ENCODE data around the gene SMAP1. TPM values are rescaled to one million over a fixed set of nuclear protein-coding genes. Genes with fewer than 3 reads are reported as not detected.

SMAP1 gene
- total and polyA plus RNA-seq, 9 of the 15 experiments (the other 6 are each of a cell fraction or from before 2014, with no cell fraction given), result 11.4 to 26.4 (median 15.5) TPM

DNA sequence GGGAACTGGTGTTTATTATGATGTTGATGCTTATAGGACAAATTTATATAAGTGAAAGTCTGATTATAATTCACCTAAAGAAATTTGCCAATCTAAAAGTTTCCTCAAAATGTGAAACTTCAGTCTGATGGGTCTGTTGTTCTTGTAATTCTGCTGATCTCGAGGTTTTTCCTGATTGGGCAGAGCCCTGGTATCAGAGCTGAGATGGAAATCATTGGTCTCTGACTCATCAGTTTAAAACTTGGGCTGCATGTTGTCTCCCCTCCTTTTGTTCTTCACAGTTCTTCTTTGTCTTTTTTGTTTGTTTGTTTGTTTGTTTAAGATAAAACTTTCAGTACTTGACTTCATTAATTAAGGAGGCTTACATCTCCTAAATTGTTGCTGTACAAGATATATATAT, 5.9 kb downstream of the SMAP1 start:
- no TSS peak for BruUV-seq (replicated peaks)
- in situ Hi-C loops (cut with MboI), result no loop called here
- peak; percentile 56; the same call in 1 of the 3 replicates for ATAC-seq

More for the DNA sequence above, 5.9 kb downstream of the SMAP1 start:
- Histone ChIP-seq H3K79me2 (ENCODE audit: control insufficient read depth, insufficient read depth, low read length) (peaks cover 37% of the 10 kb centered on the region), H3K4me2 (ENCODE audit: insufficient read depth, low read length) (no peak overlapping the region), H3K9ac (ENCODE audit: insufficient read depth in 1 of 2, low read depth in 2 of 2, low read length in 2 of 2) (no peak overlapping the region), H2AFZ (ENCODE audit: low read depth, low read length) (no peak overlapping the region), H3K27ac (ENCODE audit: extremely low read depth, low read depth, low read length) (no peak overlapping the region), H3K4me1 (replicated peaks in 1 of 2; ENCODE audit: control insufficient read depth in 2 of 2, insufficient read depth in 2 of 2, low read length in 2 of 2) (peaks cover 0 to 10% of the 10 kb centered on the region in 2 experiments; a peak in 2 of 5 replicates), H3K36me3 (ENCODE audit: control insufficient read depth, insufficient read depth, low read length) (no peaks in the 10 kb centered on the region), H3K4me3 (no peak overlapping the region), H3K9me3 (replicated peaks; ENCODE audit: control insufficient read depth, insufficient read depth, low read depth, low read length) (no peaks in the 10 kb centered on the region), H3K27me3 (ENCODE audit: control insufficient read depth in 2 of 2, insufficient read depth in 2 of 2, low read length in 2 of 2) (no peaks in the 10 kb centered on the region), H3K9me1 (ENCODE audit: control insufficient read depth, insufficient read depth, low read length) (no peaks in the 10 kb centered on the region), H4K20me1 (replicated peaks; ENCODE audit: control insufficient read depth, insufficient read depth, low read length) (0 out of 2 replicates have a peak, but pooled peaks cover 4% of the 10 kb centered on the region)
- ChIA-PET CTCF (ENCODE audit: low intra/inter-chr PET ratio) (no interaction called here), POLR2A (interaction anchor here (2.1 kb wide), 1 partner anchor 13 kb away, joined by 9 read pairs; no protein-coding TSS in a partner anchor)
- FAIRE-seq (peak; percentile 35), DNase-seq (ENCODE audit: extremely low read depth in 1 of 4, low spot score in 3 of 4) (peak in 3 of 4 experiments; percentile 13 to 37 (median 29))
- intact Hi-C loops (cut with micrococcal nuclease), result no loop called here
- TF ChIP-seq MAFF (IDR thresholded peaks at IDR 0.05; ENCODE audit: low read length), result peak; percentile 74; the same call in 1 of the 2 replicates
- no peak for TF ChIP-seq CBX3 (IDR thresholded peaks at IDR 0.05; ENCODE audit: borderline replicate concordance in 1 of 2, low read length in 2 of 2)
- 0 out of 2 replicates have a peak, but pooled peaks have one; percentile 30 for TF ChIP-seq SMARCE1 (IDR thresholded peaks at IDR 0.05)
- 0 out of 2 replicates have a peak, but pooled peaks have one; percentile 30 for TF ChIP-seq SMARCA4 (IDR thresholded peaks at IDR 0.05)
- TF ChIP-seq NFE2 (IDR thresholded peaks at IDR 0.05; ENCODE audit: low read depth), result peak; percentile 50; the same call in 1 of the 2 replicates
- peak; percentile 92 for TF ChIP-seq MAFG (tag; conservative IDR thresholded peaks at IDR 0.05)
- peak; percentile 79 for TF ChIP-seq FOSL1 (tag; conservative IDR thresholded peaks at IDR 0.05)
- no peak for TF ChIP-seq NR2C2 (CRISPR knock-in tag; IDR thresholded peaks at IDR 0.05)
- no peak for TF ChIP-seq NR2C2 (tag; IDR thresholded peaks at IDR 0.05)
- TF ChIP-seq, protein P1, sequence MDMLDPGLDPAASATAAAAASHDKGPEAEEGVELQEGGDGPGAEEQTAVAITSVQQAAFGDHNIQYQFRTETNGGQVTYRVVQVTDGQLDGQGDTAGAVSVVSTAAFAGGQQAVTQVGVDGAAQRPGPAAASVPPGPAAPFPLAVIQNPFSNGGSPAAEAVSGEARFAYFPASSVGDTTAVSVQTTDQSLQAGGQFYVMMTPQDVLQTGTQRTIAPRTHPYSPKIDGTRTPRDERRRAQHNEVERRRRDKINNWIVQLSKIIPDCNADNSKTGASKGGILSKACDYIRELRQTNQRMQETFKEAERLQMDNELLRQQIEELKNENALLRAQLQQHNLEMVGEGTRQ (CRISPR knock-in tag; IDR thresholded peaks at IDR 0.05), result no peak
- TF ChIP-seq MAFK (IDR thresholded peaks at IDR 0.05; ENCODE audit: low read length), result peak; percentile 74
- peak; percentile 48; the same call in 1 of the 2 replicates for TF ChIP-seq SOX6 (IDR thresholded peaks at IDR 0.05)
- TF ChIP-seq DPF2 (IDR thresholded peaks at IDR 0.05), result peak; percentile 32; the same call in 1 of the 2 replicates
- TF ChIP-seq EP300 (IDR thresholded peaks at IDR 0.05; ENCODE audit: low read length), result no peak
- TF ChIP-seq ZNF561 (CRISPR knock-in tag; conservative IDR thresholded peaks at IDR 0.05), result no peak
- peak; percentile 95 for TF ChIP-seq ZNF316 (IDR thresholded peaks at IDR 0.05)
- peak; percentile 78 for TF ChIP-seq JUND (IDR thresholded peaks at IDR 0.05; ENCODE audit: borderline replicate concordance, low read depth, low read length)
- peak; percentile 67; the same call in 2 of the 3 replicates for TF ChIP-seq JUND (tag; IDR thresholded peaks at IDR 0.05; ENCODE audit: borderline replicate concordance, low read depth, low read length)
- peak; percentile 93 for TF ChIP-seq C11orf30 (IDR thresholded peaks at IDR 0.05; ENCODE audit: low read depth)
- TF ChIP-seq, protein P2, sequence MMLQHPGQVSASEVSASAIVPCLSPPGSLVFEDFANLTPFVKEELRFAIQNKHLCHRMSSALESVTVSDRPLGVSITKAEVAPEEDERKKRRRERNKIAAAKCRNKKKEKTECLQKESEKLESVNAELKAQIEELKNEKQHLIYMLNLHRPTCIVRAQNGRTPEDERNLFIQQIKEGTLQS (IDR thresholded peaks at IDR 0.05), result peak; percentile 55; the same call in 1 of the 2 replicates
- TF ChIP-seq, protein P2 (CRISPR knock-in tag; conservative IDR thresholded peaks at IDR 0.05), result no peak
- TF ChIP-seq KDM2B (CRISPR knock-in tag; IDR thresholded peaks at IDR 0.05), result no peak
- TF ChIP-seq ARID1B (IDR thresholded peaks at IDR 0.05), result peak; percentile 30; the same call in 1 of the 2 replicates
- no peak for TF ChIP-seq ZNF124 (CRISPR knock-in tag; IDR thresholded peaks at IDR 0.05)
- WGBS (ENCODE audit: insufficient coverage, low coverage, missing lambda C conversion rate), result 6% methylated on average over 1 of the region's 1 CpG

Measured in K562 (cell line).